ENCODE data around the gene ATP8B4.

Gene ATP8B4

GRCh38 chr15:50113992-50114780, 4.8 kb downstream of the ATP8B4 start:
- TF ChIP-seq CTCF (IDR thresholded peaks at IDR 0.05; ENCODE audit: low read depth, low read length): no peak
- no peak for DNase-seq (ENCODE audit: extremely low read depth, low read depth)

GRCh38 chr15:50113187-50113505, 5.9 kb downstream of the ATP8B4 start:
- no peak for TF ChIP-seq CTCF (IDR thresholded peaks at IDR 0.05; ENCODE audit: low read depth, low read length)
- no peak for DNase-seq (ENCODE audit: extremely low read depth, low read depth)

- no peak for DNase-seq (ENCODE audit: extremely low read depth, low read depth)
- no peak for TF ChIP-seq CTCF (IDR thresholded peaks at IDR 0.05; ENCODE audit: low read depth, low read length)
These were observed 6.4 kb downstream of the ATP8B4 start for GRCh38 chr15:50112488-50113186.

GRCh38 chr15:50110285-50110684, 8.7 kb downstream of the ATP8B4 start:
- DNase-seq (ENCODE audit: extremely low read depth, low read depth): no peak
- TF ChIP-seq CTCF (IDR thresholded peaks at IDR 0.05; ENCODE audit: low read depth, low read length): no peak

- TF ChIP-seq CTCF (IDR thresholded peaks at IDR 0.05; ENCODE audit: low read depth, low read length): no peak
- no peak for DNase-seq (ENCODE audit: extremely low read depth, low read depth)
These were observed 9.7 kb downstream of the ATP8B4 start for GRCh38 chr15:50109076-50109987.

GRCh38 chr15:50108461-50108860, 10.6 kb downstream of the ATP8B4 start:
- no peak for DNase-seq (ENCODE audit: extremely low read depth, low read depth)
- TF ChIP-seq CTCF (IDR thresholded peaks at IDR 0.05; ENCODE audit: low read depth, low read length): no peak
